T follicular helper cell (primary cell): Measurements from ENCODE around the gene TUBB4B.

Source experiments
- DNase-seq: peaks from one replicate; pipeline ENCODE4 v3.0.0-alpha.2; 2020; ENCODE audit warnings: low read depth
- total RNA-seq, 2 experiments: gene quantifications; one replicate each; lab custom pipeline; 2026; lab: John Stamatoyannopoulos, UW

The TUBB4B gene
- total RNA-seq = 241 to 352 reads per million in 2 experiments

- peak; percentile 98 for DNase-seq
These were observed at the start of gene TUBB4B for GRCh38 chr9:137240841-137241489. TSS of gene TUBB4B (plus strand) at chr9:137241287. CDS start at chr9:137241361, 74 bp downstream.

GRCh38 chr9:137191691-137192447 is 49.2 kb upstream of the TUBB4B start:
- no peak for DNase-seq

DNA sequence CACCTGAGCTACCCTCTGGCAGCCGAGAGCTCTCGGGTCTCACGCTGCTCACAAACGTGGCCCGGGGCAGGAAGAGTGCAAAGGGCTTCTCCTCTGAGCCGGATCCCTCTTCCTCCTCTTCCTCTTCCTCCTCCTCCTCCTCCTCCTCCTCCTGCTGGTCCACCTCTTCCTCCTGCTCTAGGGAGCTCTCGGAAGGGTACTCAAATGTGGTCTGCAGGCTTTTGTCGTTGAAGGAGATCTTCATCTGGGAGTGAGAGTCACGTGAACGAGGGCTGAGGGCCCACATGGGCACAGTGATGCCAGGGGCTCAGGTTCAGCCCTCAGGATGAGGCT is 48.7 kb upstream of the TUBB4B start:
- no peak for DNase-seq

DNA sequence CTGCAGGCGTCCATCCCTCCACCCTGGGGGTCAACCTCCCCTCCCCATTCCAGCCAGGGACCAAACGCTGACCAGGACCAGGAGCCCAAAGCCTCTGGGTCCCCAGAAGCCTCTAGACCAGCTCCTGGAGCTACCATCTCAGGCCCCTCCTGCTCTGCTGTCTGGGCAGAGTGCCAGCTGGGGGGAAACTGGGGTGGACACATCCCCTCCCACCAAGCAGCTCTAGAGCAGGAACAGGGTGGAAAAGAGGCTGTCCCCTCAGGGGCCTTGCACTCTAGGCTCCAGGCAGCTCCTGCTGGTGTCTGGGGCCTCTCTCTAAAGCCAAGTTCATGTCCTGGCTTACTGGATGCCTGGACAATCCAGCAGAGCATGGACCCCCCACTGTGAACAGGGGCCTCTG is 48.2 kb upstream of the TUBB4B start:
- DNase-seq = no peak

DNA sequence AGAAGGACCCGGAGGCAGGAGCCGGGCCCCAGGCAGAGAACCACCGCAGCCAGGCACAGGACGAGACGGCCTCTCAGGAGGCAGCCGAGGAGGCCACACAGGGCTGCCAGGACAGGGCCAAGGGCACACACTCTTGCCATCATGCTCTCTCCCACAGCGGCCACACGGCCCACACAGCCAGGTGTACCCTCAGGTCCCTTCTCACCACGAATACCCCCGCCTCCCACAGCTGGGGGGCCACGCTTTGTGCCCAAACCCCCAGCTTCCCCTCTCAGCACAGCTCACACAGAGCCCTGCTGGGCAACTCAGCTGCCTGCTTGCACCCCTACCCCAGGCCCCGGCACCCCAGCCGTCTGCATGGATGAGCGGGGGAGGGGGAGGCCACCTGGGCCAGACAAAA is 47.3 kb upstream of the TUBB4B start:
- no peak for DNase-seq

GRCh38 chr9:137194388-137194787 is 46.7 kb upstream of the TUBB4B start:
- no peak for DNase-seq

- no peak for DNase-seq
These were observed 46.2 kb upstream of the TUBB4B start for GRCh38 chr9:137194909-137195308.

- no peak for DNase-seq
These were observed 45.4 kb upstream of the TUBB4B start for GRCh38 chr9:137195525-137196220.

DNA sequence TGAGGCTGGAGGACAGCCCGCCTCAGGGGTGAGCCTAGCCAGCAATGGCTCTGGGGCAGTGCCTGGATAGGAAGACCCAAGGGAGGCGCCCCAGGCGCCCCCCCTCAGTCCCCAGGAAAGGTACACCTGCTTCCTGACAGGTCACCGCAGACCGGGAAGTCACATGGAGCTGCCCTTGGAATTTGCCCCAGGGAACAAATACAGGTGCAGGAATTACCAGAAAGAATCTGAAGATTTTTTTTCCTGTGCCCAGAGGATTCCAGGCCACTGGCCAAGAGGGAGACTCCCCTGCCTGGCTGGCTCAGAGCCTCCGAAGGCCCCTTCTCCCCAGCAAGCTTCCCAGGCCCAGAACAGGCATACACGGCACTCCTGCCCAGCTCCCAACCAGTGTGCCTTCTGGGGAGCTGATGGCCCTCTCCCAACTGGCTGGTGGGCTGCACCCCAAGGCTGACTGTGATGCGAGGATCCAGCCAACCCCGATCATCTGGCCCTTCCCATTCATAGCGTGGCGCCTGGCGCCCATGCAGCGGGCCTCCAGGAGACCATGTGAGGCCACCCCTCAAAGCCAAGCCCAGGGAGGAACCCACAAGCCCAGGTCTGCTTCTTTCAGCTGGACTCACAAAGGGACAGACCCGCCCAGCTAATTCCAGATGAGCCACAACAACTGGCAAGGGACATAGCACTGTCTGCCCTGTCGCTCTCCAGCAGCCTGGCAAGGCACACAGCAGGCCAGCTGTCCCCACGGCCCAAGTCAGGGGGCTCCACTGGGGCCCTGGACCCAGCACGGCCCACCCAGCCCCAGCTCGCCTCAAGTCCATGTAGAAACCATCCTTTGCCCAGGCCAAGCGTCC is 42.8 kb upstream of the TUBB4B start:
- DNase-seq = no peak

- no peak for DNase-seq
These were observed 42.2 kb upstream of the TUBB4B start for GRCh38 chr9:137198902-137199283.

DNA sequence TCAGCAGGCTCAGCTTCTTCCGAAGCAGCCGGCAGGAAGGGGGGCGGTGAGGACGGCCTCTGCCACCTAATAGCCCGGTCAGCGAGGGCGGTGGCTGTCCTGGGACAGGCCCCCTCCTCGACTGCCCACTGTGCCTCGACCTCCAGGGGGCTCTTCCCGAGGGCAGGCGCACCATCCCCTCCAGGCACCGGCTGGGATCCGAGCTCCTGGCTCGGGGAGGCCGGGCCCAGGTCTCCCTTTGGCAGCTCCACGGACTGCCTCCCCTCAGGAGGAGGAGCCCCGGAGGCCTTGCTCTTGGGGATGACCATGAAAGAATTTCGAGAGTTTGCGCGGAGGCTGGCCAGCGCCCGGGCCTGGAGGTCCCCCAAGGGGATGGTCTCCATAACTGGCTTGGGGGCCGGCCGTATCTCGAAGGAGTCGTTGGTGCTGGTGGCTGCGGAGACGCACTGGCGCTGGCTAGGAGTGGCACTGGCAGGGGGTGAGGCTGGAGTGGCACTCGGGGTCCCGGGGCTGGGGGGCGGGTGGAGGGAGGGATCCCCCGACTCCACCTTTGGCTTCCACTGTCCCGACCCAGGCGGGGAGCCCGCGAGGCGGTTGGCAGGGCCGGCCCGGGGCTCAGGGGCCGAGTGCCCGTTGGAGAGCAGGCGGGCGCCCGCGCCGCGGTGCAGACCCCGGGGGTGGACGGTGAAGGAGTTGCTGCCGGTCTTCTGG is 41.5 kb upstream of the TUBB4B start:
- no peak for DNase-seq

DNA sequence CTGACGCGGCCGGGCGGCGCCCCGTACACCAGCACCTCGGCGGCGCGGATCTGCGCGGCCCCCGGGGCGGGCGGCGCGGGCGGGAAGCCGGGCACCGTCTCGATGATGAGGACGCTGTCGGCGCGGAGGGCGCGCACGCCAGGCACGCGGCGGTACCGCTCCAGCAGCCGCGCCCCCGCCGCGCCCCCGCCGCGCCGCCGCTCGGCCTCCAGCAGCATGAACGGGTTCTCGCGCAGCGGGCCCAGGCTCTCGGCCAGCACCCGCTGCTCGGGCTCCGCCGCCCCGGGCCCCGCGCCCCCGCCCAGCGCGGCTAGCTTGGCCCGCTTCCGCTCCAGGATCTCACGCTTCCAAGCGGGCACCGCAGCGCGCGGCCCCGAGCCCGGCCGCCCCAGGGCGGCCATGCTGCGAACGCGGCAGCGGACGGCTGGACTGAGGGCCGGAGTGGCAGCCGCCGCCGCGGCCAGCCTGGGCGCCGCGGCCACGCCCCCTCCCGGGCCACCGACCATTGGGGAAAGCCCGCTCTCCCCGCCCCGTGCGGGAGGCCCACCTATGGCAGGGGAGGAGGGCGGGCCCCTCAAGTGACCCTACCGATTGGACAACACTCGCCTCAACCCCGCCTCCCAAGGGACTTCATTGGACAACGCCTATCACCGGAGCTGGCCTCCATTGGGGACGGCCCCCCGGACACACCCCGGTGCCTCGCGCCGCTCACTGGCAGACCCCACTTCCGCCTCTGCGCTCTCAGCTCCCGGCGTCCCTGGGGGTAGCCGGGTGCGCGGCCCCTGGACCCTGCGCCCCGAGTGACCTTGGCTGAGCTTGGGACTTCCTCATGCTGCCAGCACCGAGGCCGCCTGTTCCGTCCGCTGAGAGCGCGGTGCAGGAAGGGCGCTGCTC is 40.5 kb upstream of the TUBB4B start, which contains the start of gene TPRN:
Gene TPRN (minus strand): TSS at position 431 of the 894 bp plus-strand sequence. CDS start 30 bp downstream, at position 401.
- DNase-seq = peak; percentile 96

DNA sequence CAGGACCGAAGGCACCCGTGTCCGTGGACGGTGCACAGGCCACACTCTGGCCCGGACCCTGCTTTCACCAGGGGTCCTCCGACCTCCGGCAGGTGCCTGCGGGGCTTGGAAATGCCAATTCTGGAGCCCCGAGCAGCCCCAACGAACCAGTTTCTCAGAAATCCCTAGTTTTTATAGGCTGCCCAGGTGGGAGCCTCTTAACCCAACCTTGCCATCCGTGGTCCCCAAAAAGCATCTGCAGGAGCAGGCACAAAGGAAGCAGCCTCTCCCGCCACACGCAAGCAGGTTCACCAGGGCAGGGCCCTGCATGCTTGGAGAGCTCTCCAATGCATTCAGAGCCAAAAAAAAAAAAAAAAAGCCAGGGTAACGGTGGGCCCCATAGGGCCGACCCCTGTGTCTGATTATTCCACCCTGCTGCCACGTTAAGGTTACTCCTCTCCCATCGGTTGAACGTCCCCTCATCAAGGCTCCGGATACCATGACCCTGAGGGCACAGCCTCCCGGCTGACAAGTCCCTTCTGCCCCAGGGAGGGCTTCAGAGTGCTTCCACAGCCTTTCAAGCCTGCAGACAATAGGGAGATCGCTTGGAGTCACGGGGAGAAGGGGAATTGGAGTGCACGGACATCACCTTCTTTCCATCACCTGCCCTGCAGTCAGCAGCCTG is 39.8 kb upstream of the TUBB4B start:
- DNase-seq = no peak

- no peak for DNase-seq
These were observed 38.1 kb upstream of the TUBB4B start for GRCh38 chr9:137202966-137203365.

DNA sequence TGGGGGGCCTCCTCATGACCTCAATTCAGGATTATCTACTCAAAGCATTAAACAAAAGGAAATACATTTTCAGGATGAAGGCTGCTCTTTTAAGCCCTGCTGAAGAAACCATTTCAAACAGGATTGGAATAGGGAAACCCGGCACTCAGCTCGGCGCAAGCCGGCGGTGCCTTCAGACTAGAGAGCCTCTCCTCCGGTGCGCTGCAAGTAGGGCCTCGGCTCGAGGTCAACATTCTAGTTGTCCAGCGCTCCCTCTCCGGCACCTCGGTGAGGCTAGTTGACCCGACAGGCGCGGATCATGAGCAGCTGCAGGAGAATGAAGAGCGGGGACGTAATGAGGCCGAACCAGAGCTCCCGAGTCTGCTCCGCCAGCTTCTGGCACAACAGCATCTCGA is 36.4 kb upstream of the TUBB4B start:
- DNase-seq = no peak

DNA sequence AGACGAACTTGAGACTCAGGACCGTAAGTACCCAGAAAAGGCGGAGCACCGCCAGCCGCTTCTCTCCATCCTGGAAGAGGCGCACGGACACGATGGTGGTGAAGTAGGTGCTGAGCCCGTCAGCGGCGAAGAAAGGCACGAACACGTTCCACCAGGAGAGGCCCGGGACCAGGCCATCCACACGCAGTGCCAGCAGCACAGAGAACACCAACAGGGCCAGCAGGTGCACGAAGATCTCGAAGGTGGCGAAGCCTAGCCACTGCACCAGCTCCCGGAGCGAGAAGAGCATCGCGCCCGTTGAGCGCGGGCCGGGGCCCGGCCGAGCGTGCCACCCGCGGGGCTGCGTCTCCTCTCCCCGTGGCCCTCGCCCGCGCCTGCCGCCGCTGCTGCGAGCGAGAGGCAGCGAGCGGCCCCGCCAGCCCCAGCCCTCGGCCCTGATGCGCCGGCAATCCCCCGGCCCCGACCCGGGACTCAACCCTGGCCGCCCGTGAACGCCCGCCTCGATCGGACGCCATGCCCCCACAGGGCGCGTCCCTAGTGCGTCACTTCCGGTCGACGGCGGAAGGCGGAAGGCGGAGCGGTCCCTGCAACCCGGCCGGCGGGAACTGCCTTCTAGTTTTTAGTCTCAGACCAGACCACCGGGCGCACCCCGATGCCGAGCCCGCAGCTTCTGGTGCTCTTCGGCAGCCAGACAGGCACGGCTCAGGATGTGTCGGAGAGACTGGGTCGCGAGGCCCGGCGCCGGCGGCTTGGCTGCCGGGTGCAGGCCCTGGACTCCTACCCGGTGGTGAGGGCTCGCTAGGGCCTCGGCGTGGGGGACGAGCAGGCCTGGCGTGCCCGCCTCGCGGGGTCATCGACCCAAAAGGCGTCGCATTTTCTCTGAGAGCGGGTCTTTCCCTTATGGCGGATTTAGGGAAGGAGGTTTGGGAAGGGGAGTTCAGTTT is 35.7 kb upstream of the TUBB4B start, which contains the start of the genes NDOR1 and TMEM203:
Gene NDOR1 (plus strand): TSS at position 575 of the 944 bp plus-strand sequence. CDS start 78 bp downstream, at position 653.
Gene TMEM203 (minus strand): TSS at position 523 of the 944 bp plus-strand sequence. CDS start 234 bp downstream, at position 289.
- peak; percentile 91 for DNase-seq

- DNase-seq = no peak
These were observed 34.5 kb upstream of the TUBB4B start for GRCh38 chr9:137206602-137207001.

DNA sequence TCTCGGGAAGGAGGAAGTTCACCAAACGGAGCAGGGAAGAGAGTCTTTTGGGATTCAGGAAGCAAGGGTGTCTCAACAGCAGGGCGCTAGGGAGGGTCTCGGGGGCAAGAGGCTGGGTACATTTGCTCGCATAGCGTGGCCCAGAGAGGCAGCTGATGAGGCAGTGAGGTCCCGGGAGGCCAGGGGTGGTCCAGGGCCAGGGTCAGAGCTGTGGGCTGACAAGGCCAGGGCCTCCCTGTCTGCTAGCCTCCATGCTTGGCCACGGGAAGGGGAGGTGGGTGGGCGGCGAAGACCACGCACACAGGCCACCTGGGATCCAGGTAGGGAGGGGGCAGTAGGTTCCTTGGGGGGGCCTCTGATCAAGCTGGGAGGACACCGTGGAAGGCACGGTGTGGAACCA is 29.6 kb upstream of the TUBB4B start:
- no peak for DNase-seq
